HG02885 (cell line): ENCODE measurements around the gene GLRA1.

Experiments used
- ATAC-seq: cut with Tn5 transposase; IDR thresholded peaks from one replicate; pipeline ENCODE4 v1.9.1; 2021; ENCODE audit warnings: mild to moderate bottlenecking; ENCODE audit not compliant: unreplicated experiment, poor library complexity

The GLRA1 gene

GRCh38 chr5:151924564-151925301 lies at the start of gene GLRA1:
TSS of gene GLRA1 (minus strand) at chr5:151924851. CDS start at chr5:151924549, 302 bp downstream.
- ATAC-seq: no peak

- ATAC-seq: no peak
Observed at GRCh38 chr5:151970885-151971284, 46.2 kb upstream of the GLRA1 start.

DNA sequence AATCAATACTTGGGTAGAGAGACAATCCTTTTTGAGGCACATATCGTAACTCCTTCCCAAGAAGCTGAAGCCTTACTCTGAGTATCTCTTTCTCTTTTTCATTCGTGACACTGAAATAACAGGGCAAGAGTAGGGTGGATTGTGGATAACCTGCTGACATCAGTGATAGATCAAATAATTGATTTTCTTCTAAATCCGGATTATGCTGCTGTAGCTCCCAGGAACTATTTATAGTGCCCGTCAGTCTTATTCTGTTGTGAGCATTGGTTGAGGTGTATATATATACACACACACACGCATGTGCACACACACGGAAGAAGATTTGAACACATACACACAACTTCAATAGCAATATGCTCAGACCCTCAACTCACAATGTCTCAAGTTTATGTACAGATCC lies 43.2 kb upstream of the GLRA1 start:
- no peak for ATAC-seq

DNA sequence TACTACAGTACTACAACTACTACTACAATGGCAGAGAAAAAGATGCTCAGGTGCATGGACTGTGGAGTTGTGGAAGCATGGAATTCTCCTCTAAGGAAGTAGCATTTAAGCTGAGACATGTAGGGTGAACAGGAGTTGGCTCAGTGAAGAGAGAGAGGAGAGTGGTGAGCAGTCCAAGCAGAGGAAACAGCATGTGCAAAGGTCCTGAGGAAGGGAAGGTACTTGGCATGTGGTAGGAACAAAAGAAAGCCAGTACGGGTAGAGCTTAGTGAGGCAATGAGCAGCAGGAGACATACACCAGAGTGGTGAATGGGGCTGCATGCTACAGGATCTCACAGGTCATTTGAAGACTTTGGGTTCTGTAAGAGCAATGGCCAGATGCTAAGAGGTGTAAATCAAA lies 41.4 kb upstream of the GLRA1 start:
- ATAC-seq: no peak

DNA sequence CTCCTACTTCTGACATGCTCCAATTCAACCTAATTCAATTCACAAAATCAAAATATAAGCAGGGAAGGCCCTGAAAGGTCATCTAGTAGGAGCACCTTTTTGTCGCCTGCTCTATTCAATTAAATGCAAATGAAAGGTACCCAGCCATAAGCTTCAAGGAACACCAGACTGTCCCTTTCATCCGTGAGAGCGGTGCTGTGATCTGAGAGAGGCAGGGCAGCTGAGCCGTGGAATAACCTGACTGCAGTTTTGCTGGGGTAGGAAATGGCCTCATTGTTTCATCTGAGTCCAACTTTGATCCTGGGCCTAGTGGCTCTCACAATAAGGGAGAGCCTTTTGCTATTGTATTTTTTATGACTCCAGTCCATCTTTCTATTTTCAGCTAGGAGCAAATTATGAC lies 39.8 kb upstream of the GLRA1 start:
- no peak for ATAC-seq

DNA sequence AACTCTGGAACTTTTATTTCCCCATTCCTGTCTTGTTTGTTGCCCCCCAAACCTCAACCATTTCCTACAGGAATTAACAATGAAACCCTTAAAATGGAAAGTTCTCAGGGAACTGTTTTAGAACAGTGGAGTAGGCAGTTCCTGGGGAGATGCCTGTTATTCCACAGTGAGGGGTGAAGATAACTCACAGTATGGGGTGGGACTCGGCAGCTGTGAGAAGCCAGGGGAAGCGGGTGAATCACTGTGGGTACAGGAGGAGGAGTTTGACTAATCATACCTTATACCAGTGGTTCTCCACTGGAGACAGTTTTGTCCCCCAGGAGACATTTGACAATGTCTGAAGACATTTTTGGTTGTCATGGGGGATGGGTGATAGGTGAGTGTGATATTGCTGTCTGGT lies 36.9 kb upstream of the GLRA1 start:
- ATAC-seq: no peak

- no peak for ATAC-seq
Observed at GRCh38 chr5:151958111-151958510, 33.5 kb upstream of the GLRA1 start.

- ATAC-seq: no peak
Observed at GRCh38 chr5:151956725-151957124, 32.1 kb upstream of the GLRA1 start.

DNA sequence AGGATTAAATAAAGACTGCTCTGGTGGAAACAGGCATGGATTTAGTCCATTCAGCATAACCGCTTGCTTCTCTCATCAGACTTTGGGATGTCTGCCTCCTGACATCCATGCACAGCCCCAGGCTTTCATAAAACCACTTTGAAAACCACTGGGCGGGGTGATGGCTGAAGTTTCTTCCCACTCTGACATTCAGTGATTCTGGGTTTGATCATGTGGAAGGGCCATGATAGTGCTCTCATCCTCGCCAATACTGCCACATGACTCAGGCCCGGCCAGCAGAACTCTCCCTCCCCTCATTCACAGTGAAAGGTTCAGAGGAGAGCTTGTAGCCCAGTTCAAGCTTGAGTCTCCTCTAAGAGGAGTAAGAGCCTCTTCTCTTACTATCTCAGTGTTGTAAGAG lies 29.6 kb upstream of the GLRA1 start:
- ATAC-seq: no peak

- ATAC-seq: no peak
Observed at GRCh38 chr5:151953833-151954232, 29.2 kb upstream of the GLRA1 start.

DNA sequence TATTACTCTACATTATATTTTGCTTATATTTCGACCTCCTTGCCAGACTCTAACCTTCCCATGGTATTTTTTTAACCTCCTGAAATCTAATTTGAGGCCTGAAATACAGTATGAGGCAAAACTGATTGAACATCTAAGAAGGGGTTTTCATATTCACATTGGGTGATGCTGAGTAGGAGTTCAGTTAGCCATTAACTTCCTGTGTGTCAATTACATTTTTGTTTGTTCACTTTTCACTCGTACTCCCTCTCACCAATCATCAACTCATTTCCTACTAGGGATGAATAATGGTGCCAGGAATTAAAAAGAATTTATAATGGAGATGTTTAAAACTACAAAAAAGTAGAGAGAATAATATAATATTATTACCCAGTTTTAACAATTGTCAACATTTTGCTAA lies 27.6 kb upstream of the GLRA1 start:
- no peak for ATAC-seq

DNA sequence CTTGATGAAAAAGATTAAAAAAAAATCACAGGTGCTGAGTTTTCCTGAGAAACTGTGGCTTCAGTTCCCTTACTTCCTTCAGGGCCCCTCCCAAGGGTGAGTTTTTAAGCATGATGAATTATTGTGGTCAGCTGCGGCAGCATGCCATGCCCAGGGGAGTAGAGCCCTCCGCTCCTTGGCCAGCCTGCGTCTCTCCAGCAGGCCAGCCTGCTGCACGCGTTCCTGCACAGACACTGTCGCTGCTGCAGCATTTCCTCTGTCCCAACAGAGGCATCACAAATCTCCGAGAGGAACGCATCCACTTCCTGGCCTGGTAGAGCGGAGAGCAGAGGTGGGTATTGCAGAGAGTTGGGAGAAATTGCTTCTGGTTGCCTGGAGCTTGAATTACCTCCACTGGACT lies 26.1 kb upstream of the GLRA1 start:
- no peak for ATAC-seq

DNA sequence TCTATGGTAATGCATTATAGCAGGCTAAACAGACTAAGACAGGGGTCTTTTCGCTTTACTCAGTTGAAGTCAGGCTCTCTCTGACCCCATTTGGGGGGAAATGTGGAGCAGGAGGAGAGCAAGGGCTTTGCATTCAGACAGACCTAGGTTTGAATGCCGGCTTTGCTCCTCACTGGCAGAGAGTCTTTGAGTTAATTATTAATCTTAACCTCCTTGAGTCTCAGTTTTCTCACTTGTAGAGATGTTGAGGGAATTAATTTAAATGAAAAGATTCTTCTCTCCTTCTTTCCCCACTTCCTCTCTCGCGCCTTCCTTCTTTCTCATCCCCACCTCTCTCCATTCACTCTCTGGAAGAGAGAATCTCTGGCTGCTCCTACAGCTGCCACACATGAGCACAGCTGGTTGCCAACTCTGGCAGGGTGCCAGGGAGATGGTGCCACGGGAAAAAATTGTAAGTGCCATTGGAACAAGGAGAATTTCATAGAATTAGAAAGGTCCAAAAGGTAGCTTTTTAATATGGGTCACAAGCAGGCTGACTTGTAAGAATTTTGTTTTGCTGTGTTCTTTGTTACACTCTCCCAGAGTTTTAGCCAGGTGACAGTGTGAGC lies 25.2 kb upstream of the GLRA1 start:
- ATAC-seq: no peak

- no peak for ATAC-seq
Observed at GRCh38 chr5:151949113-151949512, 24.5 kb upstream of the GLRA1 start.

GRCh38 chr5:151947931-151948608 lies 23.4 kb upstream of the GLRA1 start:
- no peak for ATAC-seq

DNA sequence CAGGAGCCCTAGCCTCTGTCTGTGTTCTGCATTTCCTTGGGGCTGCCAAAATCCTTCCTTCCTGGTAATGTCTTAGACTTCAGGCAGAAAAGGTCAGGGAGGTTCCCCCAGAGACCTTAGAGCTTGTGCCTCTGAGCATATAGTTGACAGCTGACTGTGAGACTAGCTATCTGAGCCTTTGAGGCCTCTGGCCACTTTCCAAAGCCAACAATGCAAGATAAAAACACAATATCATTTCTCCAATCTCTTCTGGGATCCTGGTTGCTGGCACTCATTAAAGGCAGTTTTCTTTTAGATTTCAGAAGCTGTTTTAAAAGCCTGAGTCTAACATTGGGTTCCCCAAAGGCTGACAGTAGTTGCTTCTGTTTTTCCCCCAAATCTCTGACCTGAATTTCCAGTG lies 13.2 kb upstream of the GLRA1 start:
- ATAC-seq: no peak

DNA sequence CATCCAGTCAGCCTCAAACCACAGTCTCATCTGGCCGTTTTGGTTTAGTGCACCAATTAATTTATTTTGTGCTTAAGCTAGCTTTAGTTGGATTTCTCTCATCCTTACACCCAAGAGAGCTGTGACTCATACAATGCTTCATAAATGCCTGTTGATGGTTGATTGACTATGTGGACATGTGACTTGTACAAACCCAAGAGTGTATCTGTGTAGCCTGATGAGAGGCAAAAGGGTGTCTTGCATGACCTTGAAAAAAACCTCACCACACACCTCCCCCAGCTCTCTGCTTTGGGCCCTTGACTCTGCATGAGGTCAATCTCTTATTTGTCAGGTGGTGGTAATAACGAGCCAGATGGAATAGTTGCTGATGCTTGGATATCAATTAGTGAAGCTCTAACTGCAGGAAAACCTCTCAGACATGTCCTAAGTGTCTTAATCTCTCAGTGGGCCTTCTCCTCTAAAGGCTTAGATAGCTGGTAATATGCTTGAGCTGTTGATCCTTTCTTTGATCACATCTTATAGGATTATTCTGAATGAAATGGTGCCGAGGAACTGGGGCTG lies 10.6 kb upstream of the GLRA1 start:
- ATAC-seq: no peak

- no peak for ATAC-seq
Observed at GRCh38 chr5:151931260-151931659, 6.6 kb upstream of the GLRA1 start.

GRCh38 chr5:151926188-151926587 lies 1.5 kb upstream of the GLRA1 start:
- ATAC-seq: no peak

DNA sequence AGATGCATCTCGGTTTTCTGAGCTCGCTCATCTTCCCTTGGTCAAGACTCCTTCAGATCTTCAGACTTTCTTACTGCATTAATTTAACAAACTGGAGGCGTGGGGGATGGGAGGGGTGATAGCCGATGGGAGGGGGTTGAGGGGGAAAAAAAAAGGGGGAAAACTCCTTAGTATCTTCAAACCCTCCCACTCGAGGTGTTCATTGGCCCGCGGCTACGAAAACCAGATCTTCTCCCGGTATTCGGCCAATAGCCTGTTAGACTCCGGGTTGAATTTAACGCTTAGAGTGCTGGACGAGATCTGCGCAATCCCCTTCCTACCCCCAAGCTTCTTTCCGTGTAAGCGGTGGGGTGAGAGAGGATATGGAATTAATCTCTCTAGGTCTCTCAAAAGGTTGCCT lies 689 bp upstream of the GLRA1 start:
- ATAC-seq: no peak

- ATAC-seq: no peak
Observed at GRCh38 chr5:151923866-151924476, 680 bp downstream of the GLRA1 start.
